Ammon's horn (tissue), 1 donor: ENCODE data around the gene GLI2.

Experiments
- DNase-seq: peaks from one replicate; pipeline ENCODE4 v3.0.0-alpha.2; 2016; ENCODE audit warnings: low spot score

The GLI2 gene

GRCh38 chr2:120758181-120759144 lies 22.8 kb downstream of the GLI2 start:
- DNase-seq = peak; percentile 80

GRCh38 chr2:120759543-120760331 lies 24.1 kb downstream of the GLI2 start:
- no peak for DNase-seq

GRCh38 chr2:120760446-120761135 lies 24.9 kb downstream of the GLI2 start:
- no peak for DNase-seq

GRCh38 chr2:120761164-120761861 lies 25.6 kb downstream of the GLI2 start:
- DNase-seq = no peak

GRCh38 chr2:120761911-120762310 lies 26.2 kb downstream of the GLI2 start:
- DNase-seq = no peak

GRCh38 chr2:120762341-120763061 lies 26.8 kb downstream of the GLI2 start:
- no peak for DNase-seq

GRCh38 chr2:120763508-120763907 lies 27.8 kb downstream of the GLI2 start:
- no peak for DNase-seq

- DNase-seq = no peak
Observed at GRCh38 chr2:120763931-120764330, 28.3 kb downstream of the GLI2 start.

- DNase-seq = no peak
Observed at GRCh38 chr2:120764492-120764891, 28.8 kb downstream of the GLI2 start.

GRCh38 chr2:120764991-120765677 lies 29.5 kb downstream of the GLI2 start:
- DNase-seq = no peak

GRCh38 chr2:120765678-120766469 lies 30.2 kb downstream of the GLI2 start:
- DNase-seq = no peak

GRCh38 chr2:120766470-120767351 lies 31.0 kb downstream of the GLI2 start:
- DNase-seq = no peak

- DNase-seq = no peak
Observed at GRCh38 chr2:120767486-120768005, 31.9 kb downstream of the GLI2 start.

GRCh38 chr2:120768112-120769048 lies 32.7 kb downstream of the GLI2 start:
- DNase-seq = no peak

GRCh38 chr2:120769076-120769786 lies 33.6 kb downstream of the GLI2 start:
- no peak for DNase-seq

- DNase-seq = no peak
Observed at GRCh38 chr2:120769787-120770120, 34.1 kb downstream of the GLI2 start.

- DNase-seq = no peak
Observed at GRCh38 chr2:120770176-120770575, 34.5 kb downstream of the GLI2 start.
